Measurements from ENCODE around the gene ETS1. TPM values are rescaled to one million over a fixed set of nuclear protein-coding genes. Genes with fewer than 3 reads are reported as not detected.

Gene ETS1
- total RNA-seq, 4 donors from 2014 or later = 72.4 to 211 (median 165) TPM

GRCh38 chr11:128463979-128464378, 123.4 kb downstream of the ETS1 start:
- ATAC-seq (ENCODE audit: low FRiP score) (no peak), DNase-seq (ENCODE audit: low spot score) (no peak)
- no peak for TF ChIP-seq CTCF (IDR thresholded peaks at IDR 0.05)

- DNase-seq (ENCODE audit: low spot score) (no peak), ATAC-seq (ENCODE audit: low FRiP score) (peak; percentile 97)
- TF ChIP-seq CTCF (IDR thresholded peaks at IDR 0.05) = no peak
Measured at GRCh38 chr11:128463371-128463829, 124.0 kb downstream of the ETS1 start.

DNA sequence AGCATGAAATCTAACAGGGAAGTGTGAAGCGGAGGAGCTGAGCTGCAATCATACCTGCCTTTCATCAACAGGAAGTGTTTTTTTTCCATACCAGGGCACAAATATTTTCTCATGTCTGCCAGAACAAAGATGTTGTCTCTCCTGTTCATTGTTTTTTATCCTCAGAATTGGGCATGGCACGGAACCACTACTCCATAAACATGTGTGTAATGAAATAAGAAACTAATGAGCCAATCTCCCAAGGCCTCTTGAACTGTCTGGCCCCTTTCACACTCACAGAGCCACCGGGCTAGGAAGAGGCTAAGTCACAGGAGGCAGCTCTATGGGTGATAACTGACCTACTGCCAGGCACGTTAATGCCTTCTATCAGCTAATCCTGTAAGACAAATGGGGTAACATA, 124.4 kb downstream of the ETS1 start:
- ATAC-seq (ENCODE audit: low FRiP score) = peak; percentile 20

GRCh38 chr11:128462189-128462588, 125.2 kb downstream of the ETS1 start:
- TF ChIP-seq CTCF (IDR thresholded peaks at IDR 0.05) = no peak
- DNase-seq (ENCODE audit: low spot score) = no peak
- ATAC-seq (ENCODE audit: low FRiP score) = no peak

More for the DNA sequence above, 124.4 kb downstream of the ETS1 start:
- no peak for DNase-seq (ENCODE audit: low spot score)
- TF ChIP-seq CTCF (IDR thresholded peaks at IDR 0.05) = no peak

DNA sequence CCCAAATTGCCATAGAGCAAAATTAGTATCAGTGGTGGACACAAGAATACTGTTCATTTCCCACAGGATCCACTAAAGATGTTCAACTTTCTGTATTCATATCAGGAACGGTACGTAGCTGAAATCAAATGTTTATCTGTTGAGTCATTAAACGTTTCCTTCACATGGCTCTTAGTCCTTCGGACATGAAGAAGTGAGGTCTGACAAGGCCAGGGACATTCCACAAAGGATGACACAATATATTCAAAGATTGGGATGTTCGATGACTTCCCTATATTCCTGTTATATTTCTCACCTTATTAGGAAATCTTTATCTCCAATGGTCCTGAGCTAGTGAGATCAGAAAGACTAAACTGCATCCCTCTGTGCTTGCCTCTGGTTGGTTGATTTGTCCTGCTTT, 129.0 kb downstream of the ETS1 start:
- no peak for DNase-seq (ENCODE audit: low spot score)
- no peak for TF ChIP-seq CTCF (IDR thresholded peaks at IDR 0.05)
- ATAC-seq (ENCODE audit: low FRiP score) = no peak

- TF ChIP-seq CTCF (IDR thresholded peaks at IDR 0.05) = no peak
- DNase-seq (ENCODE audit: low spot score) (no peak), ATAC-seq (ENCODE audit: low FRiP score) (no peak)
Measured at GRCh38 chr11:128457874-128458273, 129.5 kb downstream of the ETS1 start.

GRCh38 chr11:128456566-128457268, 130.6 kb downstream of the ETS1 start:
- no peak for DNase-seq (ENCODE audit: low spot score)

More at GRCh38 chr11:128456566-128457268, 130.6 kb downstream of the ETS1 start:
- no peak for TF ChIP-seq CTCF (IDR thresholded peaks at IDR 0.05)
- no peak for ATAC-seq (ENCODE audit: low FRiP score)
